Aorta (tissue), 5 donors: ENCODE results near the gene OTUB2. TPM values are rescaled to one million over a fixed set of nuclear protein-coding genes. Genes with fewer than 3 reads are reported as not detected.

Experiments
- ATAC-seq: fragments of 200-7000 bp; cut with Tn5 transposase; one replicate; pipeline ENCODE4 v1.9.1; 2022; ENCODE audit warnings: moderate library complexity; ENCODE audit not compliant: low FRiP score
- DNase-seq, 2 donors: peaks; one replicate each; pipeline ENCODE4 v3.0.0-alpha.2; 2020
- H3K27ac ChIP-seq, 2 donors: one replicate each; pipeline ENCODE4 v1.5.1; 2013; ENCODE audit warnings: low read length in 2 of 2, mild to moderate bottlenecking in 2 of 2, moderate library complexity in 2 of 2, control low read depth in 1 of 2, inconsistent platforms in 1 of 2, low read depth in 1 of 2
- H3K27me3 ChIP-seq, 2 donors: one replicate each; pipeline ENCODE4 v1.6.1; 2013; ENCODE audit warnings: control low read depth in 1 of 2, low read length in 1 of 2, mild to moderate bottlenecking in 1 of 2, moderate library complexity in 1 of 2; ENCODE audit not compliant: insufficient read depth in 2 of 2, control insufficient read depth in 1 of 2
- H3K36me3 ChIP-seq, 2 donors: one replicate each; pipeline ENCODE4 v1.6.1; 2013; ENCODE audit warnings: control low read depth in 1 of 2, low read length in 1 of 2, mild to moderate bottlenecking in 1 of 2; ENCODE audit not compliant: insufficient read depth in 2 of 2, control insufficient read depth in 1 of 2
- H3K4me1 ChIP-seq, 2 donors: one replicate each; pipeline ENCODE4 v1.6.1; 2013; ENCODE audit warnings: low read length in 2 of 2, control low read depth in 1 of 2, mild to moderate bottlenecking in 1 of 2, moderate library complexity in 1 of 2; ENCODE audit not compliant: insufficient read depth in 2 of 2, control insufficient read depth in 1 of 2
- H3K4me3 ChIP-seq, 2 donors: one replicate each; pipeline ENCODE4 v1.5.1; 2013; ENCODE audit warnings: low read length in 2 of 2, control low read depth in 1 of 2, mild to moderate bottlenecking in 1 of 2
- H3K9me3 ChIP-seq: one replicate; pipeline ENCODE4 v1.6.1; 2013; ENCODE audit warnings: mild to moderate bottlenecking, low read length; ENCODE audit not compliant: control insufficient read depth
- WGBS, 2 donors: extraction: QIAGEN DNeasy Blood & Tissue Kit; methylation state at CpG; one replicate each; pipeline ENCODE4 v1.1.7; 2013; 5-methylcytosine and 5-hydroxymethylcytosine counted together
- intact Hi-C, 2 donors: fragments of 100-400 bp; cut with DNase I; formaldehyde crosslinking; loops; one replicate each; pipeline versions ENCODE4 v1.14.2 to v1.15.0; 2022
- polyA plus RNA-seq, 2 donors: library from polyadenylated mRNA; stranded (reverse); fragments of 200-250 nt; gene quantifications; one replicate each; pipeline ENCODE4 v1.2.3, GENCODE V29; 2013
- total RNA-seq, 2 donors: library from RNA; stranded (reverse); fragmentation: NEBNext Ultra II Directional; extraction: Animal tissue kit (Norgen Biotek cat#: 25700); gene quantifications; one replicate each; pipeline ENCODE4 v1.2.1, GENCODE V29; 2021
- donor health status: healthy with polysubstance abuse.
- donor health status: Bipolar disorder and iron deficiency.
- donor health status: DM: no; HTN: no; CAD: no.
- donor health status: DM: no; HTN: no; CAD: no.
- donor health status: DM: yes; HTN: yes; CAD: no.

OTUB2 gene
- total and polyA plus RNA-seq, 4 donors: 0.42 to 0.60 TPM; not detected in 2

DNA sequence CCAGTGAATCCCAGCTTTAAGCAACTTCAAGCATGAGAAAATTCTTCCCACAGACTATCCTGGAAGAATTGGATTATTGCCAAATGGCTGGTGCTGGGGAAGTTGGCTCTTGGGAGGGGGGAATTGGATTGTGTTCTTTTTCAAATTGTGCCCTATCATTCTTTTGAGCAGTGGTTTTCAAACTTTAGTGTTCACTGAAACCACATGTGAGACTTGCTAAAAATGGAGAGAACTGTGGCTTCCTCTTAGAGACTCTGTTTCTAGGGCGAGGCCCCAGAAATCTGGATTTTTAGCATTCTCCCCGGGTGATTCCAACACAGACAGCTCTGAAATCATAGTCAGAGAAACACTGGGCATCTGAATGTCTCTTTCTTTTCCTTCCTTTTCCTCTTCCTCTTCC is 14.3 kb upstream of the OTUB2 start:
- Histone ChIP-seq H3K27me3 (no peaks in the 10 kb centered on the region), H3K9me3 (no peaks in the 10 kb centered on the region), H3K27ac (no peak overlapping the region), H3K4me1 (no peaks in the 10 kb centered on the region), H3K4me3 (no peak overlapping the region), H3K36me3 (no peaks in the 10 kb centered on the region)
- DNase-seq (no peak), ATAC-seq (no peak)
- intact Hi-C loops: no loop called here
- 56 to 62% methylated on average over 2 of the region's 2 CpGs for WGBS, 2 donors

DNA sequence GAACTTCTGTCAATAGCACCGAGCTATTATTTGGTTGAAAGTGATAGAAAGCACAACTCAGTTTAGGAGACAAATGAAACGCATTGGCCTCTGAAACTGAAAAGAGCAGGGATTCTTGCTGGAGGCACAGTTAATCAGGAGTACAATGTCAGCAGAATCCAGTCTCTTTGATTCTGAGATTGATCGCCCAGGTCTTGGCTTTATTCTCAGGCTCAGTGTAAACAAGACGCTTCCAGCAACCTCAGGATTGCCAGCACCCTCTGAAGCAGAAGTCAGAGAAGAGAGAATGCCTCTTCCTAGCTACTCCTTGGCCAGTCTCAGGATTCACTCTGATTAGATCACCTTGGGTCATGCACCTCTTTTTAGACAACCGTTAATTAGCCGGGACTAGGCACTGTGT is 11.8 kb upstream of the OTUB2 start:
- WGBS, 2 donors: 90% methylated on average over 6 of the region's 6 CpGs
- Histone ChIP-seq H3K4me3 (no peak overlapping the region), H3K27ac (no peak overlapping the region), H3K27me3 (no peaks in the 10 kb centered on the region), H3K4me1 (no peaks in the 10 kb centered on the region), H3K36me3 (no peaks in the 10 kb centered on the region), H3K9me3 (no peaks in the 10 kb centered on the region)
- intact Hi-C loops: no loop called here
- DNase-seq (no peak), ATAC-seq (no peak)

DNA sequence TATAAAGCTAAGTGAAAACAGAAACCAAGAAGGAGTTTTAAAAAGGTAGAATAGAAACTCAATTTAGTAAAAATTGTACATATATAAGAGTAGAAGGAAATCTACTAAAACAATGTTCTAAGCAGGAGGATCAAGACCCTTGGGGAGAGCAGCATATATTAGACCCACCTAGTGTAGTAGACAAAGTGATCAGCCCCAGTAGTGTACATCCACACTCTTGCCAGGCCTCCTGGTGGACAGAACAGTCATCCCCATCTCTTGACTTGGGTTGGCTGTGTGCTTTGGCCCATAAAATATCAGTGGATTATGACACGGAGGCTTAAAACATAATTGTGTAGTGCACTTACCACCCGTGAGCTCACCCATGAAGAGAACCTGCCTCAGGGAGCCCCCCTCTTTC is 10.9 kb upstream of the OTUB2 start:
- no peak for ATAC-seq

DNA sequence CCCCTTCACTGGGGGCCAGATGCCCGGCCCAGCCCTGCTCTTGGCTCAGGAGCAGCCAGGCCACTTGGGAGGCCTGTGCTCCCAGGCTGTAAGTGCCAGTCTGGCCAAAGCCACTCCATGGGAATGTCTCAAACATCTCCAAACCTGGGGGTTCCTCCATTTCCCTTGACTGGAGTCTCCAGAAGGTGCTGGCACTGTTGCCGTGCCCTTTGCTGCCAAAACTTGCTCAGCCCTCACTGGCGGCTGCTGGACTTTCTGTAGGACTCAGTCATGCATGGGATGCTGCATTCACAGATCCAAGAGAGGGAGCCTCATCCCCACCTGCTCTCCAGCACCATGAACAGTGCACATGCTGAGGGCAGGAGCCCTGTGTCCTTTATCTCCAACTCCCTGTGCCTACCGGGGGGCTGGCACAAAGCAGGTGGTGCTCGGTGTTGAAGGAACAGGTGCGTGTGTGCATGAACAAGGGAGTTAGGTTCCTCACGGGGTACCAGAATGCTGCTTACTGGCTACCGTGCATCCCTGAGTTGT is 9.6 kb upstream of the OTUB2 start:
- intact Hi-C loops: no loop called here
- no peak for ATAC-seq

More for the DNA sequence above, 10.9 kb upstream of the OTUB2 start:
- Histone ChIP-seq H3K4me1 (no peaks in the 10 kb centered on the region), H3K27me3 (no peaks in the 10 kb centered on the region), H3K36me3 (no peaks in the 10 kb centered on the region), H3K4me3 (no peak overlapping the region), H3K27ac (no peak overlapping the region), H3K9me3 (no peaks in the 10 kb centered on the region)
- intact Hi-C loops: no loop called here
- 81 to 87% methylated on average over 2 of the region's 2 CpGs for WGBS, 2 donors
- DNase-seq: no peak

DNA sequence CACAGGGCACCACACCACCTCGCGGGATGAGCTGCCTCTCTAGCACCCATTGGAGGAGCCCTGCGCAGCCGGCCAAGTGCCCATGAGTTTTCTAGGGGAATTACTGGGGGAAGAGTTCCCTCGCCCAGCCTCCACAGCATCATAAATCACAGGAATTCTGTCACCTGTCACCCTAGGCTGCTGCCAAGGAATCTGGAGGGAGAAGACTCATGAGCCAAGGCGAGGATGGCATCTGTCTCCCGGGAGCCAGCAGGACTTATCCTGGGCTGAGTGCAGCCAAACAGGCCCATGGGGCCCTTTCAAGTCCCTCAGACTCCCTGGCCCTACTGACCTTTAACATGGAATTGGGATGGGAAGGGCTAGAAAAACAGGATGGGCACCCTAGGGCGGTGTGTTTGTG is 7.8 kb upstream of the OTUB2 start:
- intact Hi-C loops: no loop called here
- ATAC-seq (no peak), DNase-seq (no peak)
- Histone ChIP-seq H3K4me1 (no peaks in the 10 kb centered on the region), H3K27ac (no peak overlapping the region), H3K36me3 (no peaks in the 10 kb centered on the region), H3K4me3 (no peak overlapping the region), H3K9me3 (no peaks in the 10 kb centered on the region), H3K27me3 (no peaks in the 10 kb centered on the region)
- WGBS, 2 donors: 78 to 83% methylated on average over 8 of the region's 8 CpGs

More for the DNA sequence above, 9.6 kb upstream of the OTUB2 start:
- no peak overlapping the region for H3K27ac ChIP-seq
- H3K4me1 ChIP-seq: no peaks in the 10 kb centered on the region
- no peaks in the 10 kb centered on the region for H3K9me3 ChIP-seq
- 63 to 71% methylated on average over 8 of the region's 8 CpGs for WGBS, 2 donors
- H3K4me3 ChIP-seq: no peak overlapping the region
- H3K36me3 ChIP-seq: no peaks in the 10 kb centered on the region
- DNase-seq: no peak
- H3K27me3 ChIP-seq: no peaks in the 10 kb centered on the region

DNA sequence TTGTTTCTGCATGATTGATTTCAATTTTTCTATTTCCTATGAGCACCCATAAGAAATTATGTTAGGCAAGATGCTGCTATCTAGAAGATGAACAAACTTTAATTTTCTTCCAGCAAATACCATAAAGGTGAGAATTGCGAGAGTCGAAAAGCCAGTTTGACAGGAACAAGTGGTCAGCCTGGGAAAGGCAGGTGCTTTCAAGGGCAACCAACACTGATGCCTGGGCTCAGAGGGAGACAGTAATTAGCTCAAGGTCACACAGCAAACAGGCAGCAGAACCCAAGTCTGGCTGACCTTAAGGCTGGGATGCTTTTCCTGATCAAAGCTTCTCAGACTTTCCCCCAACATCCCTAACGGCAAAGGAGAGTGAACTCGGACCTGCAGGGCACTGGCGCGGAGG is 6.8 kb upstream of the OTUB2 start:
- Histone ChIP-seq H3K4me1 (no peaks in the 10 kb centered on the region), H3K4me3 (no peak overlapping the region), H3K36me3 (no peaks in the 10 kb centered on the region), H3K9me3 (no peaks in the 10 kb centered on the region), H3K27me3 (no peaks in the 10 kb centered on the region), H3K27ac (no peak overlapping the region)
- DNase-seq (no peak), ATAC-seq (no peak)
- intact Hi-C loops: no loop called here
- WGBS, 2 donors: 88 to 91% methylated on average over 6 of the region's 6 CpGs

DNA sequence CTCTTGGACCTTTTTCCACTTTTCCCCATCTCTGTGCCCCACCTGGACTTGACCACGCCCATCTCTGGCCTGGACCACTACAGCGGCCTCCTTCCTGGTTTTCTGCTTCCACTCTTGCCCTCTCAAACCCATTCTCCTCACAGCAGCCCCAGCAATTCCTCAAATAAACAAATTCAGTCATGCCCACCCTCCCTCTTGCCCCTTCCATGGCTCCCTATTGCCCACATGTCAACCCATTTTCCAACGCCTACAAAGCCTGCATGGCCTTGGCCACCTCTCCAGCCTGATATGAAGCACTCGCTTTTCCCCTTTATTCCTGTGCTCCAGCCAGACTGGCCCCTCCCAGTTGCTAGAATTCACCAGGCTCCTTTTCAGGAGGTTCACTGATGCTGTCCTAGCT is 5.9 kb upstream of the OTUB2 start:
- ATAC-seq (no peak), DNase-seq (no peak)
- WGBS, 2 donors: 89 to 95% methylated on average over 4 of the region's 4 CpGs
- intact Hi-C loops: no loop called here
- Histone ChIP-seq H3K27ac (no peak overlapping the region), H3K9me3 (no peaks in the 10 kb centered on the region), H3K36me3 (no peaks in the 10 kb centered on the region), H3K4me3 (no peak overlapping the region), H3K4me1 (no peaks in the 10 kb centered on the region), H3K27me3 (no peaks in the 10 kb centered on the region)

DNA sequence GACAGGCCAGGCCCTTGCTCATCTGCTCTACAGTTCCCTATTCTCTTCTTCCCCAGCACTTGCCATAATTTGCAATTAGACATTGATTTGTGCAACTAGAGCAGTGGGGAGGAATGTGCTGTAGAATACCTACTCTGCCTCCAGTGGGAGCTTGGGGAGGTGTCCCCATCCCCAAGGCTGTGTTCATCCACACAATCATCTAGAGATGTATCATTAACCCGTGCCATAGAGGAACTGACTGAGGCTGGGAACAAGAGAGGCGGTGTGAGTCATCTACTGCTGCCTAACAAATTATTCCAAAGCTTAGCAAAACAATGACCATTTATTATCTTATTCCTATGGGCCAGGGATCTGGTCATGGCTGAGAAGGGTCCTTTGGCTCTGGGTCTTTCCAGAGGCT is 5.1 kb upstream of the OTUB2 start:
- H3K36me3 ChIP-seq: no peaks in the 10 kb centered on the region
- no peak for DNase-seq
- no peak overlapping the region for H3K4me3 ChIP-seq
- H3K27me3 ChIP-seq: no peaks in the 10 kb centered on the region
- intact Hi-C loops: no loop called here
- H3K4me1 ChIP-seq: no peaks in the 10 kb centered on the region
- ATAC-seq: no peak
- H3K27ac ChIP-seq: no peak overlapping the region
- WGBS, 2 donors: 76 to 80% methylated on average over 2 of the region's 2 CpGs
- no peaks in the 10 kb centered on the region for H3K9me3 ChIP-seq

DNA sequence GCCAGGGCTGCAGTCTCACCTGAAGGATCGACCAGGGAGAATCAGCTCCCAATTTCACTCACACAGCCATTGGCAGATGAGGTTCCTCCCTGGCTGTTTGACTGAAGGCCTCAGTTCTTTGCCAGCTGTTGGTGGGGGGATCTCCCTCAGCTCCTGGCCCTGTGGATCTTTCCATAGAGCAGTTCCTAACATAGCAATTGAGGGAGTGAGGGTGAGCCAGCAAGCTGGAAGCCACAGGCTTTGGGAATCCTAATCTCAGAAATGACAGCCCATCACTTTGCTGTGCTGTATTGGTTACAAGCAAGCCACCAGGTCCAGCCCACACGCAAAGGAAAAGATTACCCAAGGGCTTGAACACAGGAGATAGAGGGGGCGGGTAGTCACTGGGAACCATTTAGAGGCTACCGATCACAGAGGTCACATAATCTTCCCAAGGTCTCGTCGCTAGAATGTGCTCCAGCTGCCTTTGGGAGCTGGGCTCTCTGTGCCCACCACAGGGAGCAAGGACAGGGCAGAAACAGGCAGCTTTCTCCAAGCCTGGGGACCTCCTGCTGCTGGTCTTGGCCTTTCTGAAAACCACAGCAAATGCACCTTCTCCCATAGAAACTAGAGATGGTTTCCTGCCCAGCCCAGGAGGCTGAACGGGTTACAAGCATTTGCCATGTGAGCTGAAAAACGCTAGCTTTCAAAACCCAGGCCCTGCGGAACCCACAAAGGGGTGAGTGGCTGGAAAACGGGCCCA is 4.6 kb upstream of the OTUB2 start:
- Histone ChIP-seq H3K36me3 (no peaks in the 10 kb centered on the region), H3K27me3 (no peaks in the 10 kb centered on the region), H3K4me3 (no peak overlapping the region), H3K9me3 (no peaks in the 10 kb centered on the region), H3K27ac (no peak overlapping the region), H3K4me1 (no peaks in the 10 kb centered on the region)
- ATAC-seq (no peak), DNase-seq (no peak)
- 77 to 79% methylated on average over 10 of the region's 10 CpGs for WGBS, 2 donors
- intact Hi-C loops: no loop called here
